H1 (cell line): ENCODE measurements around the gene KCNJ12.
"Not testable (repeated sequence)": the region's sequence is repeated elsewhere in the genome, so short reads cannot be mapped to it uniquely, and the experiment has no call there.

Experiments used
- CEBPB ChIP-seq: IDR thresholded peaks from 2 replicates; pipeline ENCODE4 v1.6.1; 2012; ENCODE audit warnings: low read depth, low read length
- CTCF ChIP-seq, 3 experiments: IDR thresholded peaks; 1 replicate in 2 of 3; 2 replicates in 1 of 3; pipeline versions ENCODE4 v1.5.1 to v1.6.1; 2011; ENCODE audit warnings: low read length in 3 of 3, mild to moderate bottlenecking in 3 of 3, inconsistent platforms in 2 of 3, low read depth in 1 of 3, moderate library complexity in 1 of 3; ENCODE audit not compliant: insufficient read depth in 1 of 3; ENCODE audit errors: control extremely low read depth in 1 of 3
- EP300 ChIP-seq, 2 experiments: IDR thresholded peaks; 1 replicate in 1 of 2; 2 replicates in 1 of 2; pipeline ENCODE4 v1.6.1; 2011 to 2012; ENCODE audit warnings: low read depth in 2 of 2, low read length in 2 of 2, mild to moderate bottlenecking in 2 of 2, borderline replicate concordance in 1 of 2, inconsistent platforms in 1 of 2, moderate library complexity in 1 of 2
- POLR2A ChIP-seq, 2 experiments: IDR thresholded peaks; 1 replicate in 1 of 2; 2 replicates in 1 of 2; pipeline ENCODE4 v1.6.1; 2011; ENCODE audit warnings: low read depth in 2 of 2, low read length in 2 of 2, mild to moderate bottlenecking in 2 of 2; ENCODE audit errors: control extremely low read depth in 1 of 2
- YY1 ChIP-seq: IDR thresholded peaks from 2 replicates; pipeline ENCODE4 v1.6.1; 2011; ENCODE audit warnings: low read depth, mild to moderate bottlenecking, low read length

- TF ChIP-seq CEBPB; EP300 (IDR thresholded peaks at IDR 0.05; ENCODE audit: borderline replicate concordance in 1 of 2, low read depth in 2 of 2, low read length in 2 of 2); YY1; CTCF (IDR thresholded peaks at IDR 0.05; ENCODE audit: control extremely low read depth in 1 of 3, insufficient read depth in 1 of 3, low read depth in 1 of 3, low read length in 3 of 3); POLR2A (IDR thresholded peaks at IDR 0.05; ENCODE audit: control extremely low read depth in 1 of 2, low read depth in 2 of 2, low read length in 2 of 2): not testable (repeated sequence)
These were observed 34.2 kb downstream of the KCNJ12 start for GRCh38 chr17:21410371-21410770.
